DND-41 (cell line): ENCODE results near the gene NUCB1.
"Not testable (repeated sequence)": the region's sequence is repeated elsewhere in the genome, so short reads cannot be mapped to it uniquely, and the experiment has no call there.

ENCODE experiments used
- EZH2 ChIP-seq: IDR thresholded peaks from 3 replicates; pipeline ENCODE4 v1.6.1; 2012; ENCODE audit warnings: borderline replicate concordance, low read depth, mild to moderate bottlenecking, moderate library complexity, low read length, inconsistent platforms; ENCODE audit not compliant: severe bottlenecking
- TF ChIP-seq, protein P1 (sequence below): IDR thresholded peaks from 2 replicates; pipeline ENCODE4 v1.5.1; 2012; ENCODE audit warnings: borderline replicate concordance, low read length, moderate library complexity, mild to moderate bottlenecking; ENCODE audit not compliant: poor library complexity, severe bottlenecking; ENCODE audit errors: extremely low read depth

DNA sequence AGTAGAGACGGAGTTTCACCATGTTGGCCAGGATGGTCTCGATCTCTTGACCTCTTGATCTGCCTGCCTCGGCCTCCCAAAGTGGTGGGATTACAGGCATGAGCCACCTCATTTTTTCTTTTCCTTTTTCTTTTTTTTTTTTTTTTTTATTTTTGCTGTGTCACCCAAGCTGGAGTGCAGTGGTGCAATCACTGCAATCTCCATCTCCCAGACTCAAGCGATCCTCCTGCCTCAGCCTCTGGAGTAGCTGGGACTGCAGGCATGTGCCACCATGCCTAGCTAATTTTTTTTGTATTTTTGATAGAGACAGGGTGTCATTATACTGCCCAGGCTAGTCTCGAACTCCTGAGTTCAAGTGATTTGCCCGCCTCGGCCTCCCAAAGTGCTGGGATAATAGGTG lies 2.2 kb downstream of the NUCB1 start:
- TF ChIP-seq, protein P1, sequence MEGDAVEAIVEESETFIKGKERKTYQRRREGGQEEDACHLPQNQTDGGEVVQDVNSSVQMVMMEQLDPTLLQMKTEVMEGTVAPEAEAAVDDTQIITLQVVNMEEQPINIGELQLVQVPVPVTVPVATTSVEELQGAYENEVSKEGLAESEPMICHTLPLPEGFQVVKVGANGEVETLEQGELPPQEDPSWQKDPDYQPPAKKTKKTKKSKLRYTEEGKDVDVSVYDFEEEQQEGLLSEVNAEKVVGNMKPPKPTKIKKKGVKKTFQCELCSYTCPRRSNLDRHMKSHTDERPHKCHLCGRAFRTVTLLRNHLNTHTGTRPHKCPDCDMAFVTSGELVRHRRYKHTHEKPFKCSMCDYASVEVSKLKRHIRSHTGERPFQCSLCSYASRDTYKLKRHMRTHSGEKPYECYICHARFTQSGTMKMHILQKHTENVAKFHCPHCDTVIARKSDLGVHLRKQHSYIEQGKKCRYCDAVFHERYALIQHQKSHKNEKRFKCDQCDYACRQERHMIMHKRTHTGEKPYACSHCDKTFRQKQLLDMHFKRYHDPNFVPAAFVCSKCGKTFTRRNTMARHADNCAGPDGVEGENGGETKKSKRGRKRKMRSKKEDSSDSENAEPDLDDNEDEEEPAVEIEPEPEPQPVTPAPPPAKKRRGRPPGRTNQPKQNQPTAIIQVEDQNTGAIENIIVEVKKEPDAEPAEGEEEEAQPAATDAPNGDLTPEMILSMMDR = not testable (repeated sequence)
- TF ChIP-seq EZH2 = not testable (repeated sequence)
